CD4-positive, alpha-beta T cell treated with Interleukin-15 for 1 hour (primary cell): ENCODE measurements around the gene KATNAL1.

Experiments
- DNase-seq: peaks from one replicate; pipeline ENCODE4 v3.0.0-alpha.2; 2020

Gene KATNAL1

DNA sequence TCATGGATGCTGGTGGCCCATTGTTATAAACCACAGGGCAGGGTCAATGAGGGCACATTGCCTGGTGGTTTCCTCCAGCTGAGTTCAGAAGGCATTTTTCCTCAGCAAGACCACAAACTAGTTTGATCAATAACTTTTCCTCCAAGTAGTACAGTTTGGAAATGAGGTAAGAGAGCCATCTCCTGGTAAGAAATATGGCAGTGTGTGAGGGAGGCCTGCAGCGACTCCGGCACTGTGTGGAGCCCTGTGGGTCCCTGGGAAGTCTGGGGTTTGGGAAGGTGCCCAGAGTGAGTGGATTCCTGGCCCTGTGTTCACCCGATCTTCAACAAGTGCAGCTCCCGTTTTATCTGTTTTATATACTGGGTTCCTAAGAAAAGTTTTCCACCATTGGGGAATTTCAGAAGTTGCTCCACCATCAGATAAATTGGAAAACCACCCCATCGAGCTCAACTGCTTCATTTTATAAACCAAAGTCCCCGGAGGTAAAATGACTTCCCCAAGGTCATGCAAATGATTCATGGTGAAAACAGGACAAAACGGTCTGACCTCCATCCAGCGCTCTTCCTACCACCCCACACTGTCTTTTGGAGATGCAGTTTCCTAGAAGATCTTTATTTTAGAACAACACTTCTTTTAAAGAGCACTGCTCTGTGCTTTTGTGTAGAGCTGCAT is 148.4 kb downstream of the KATNAL1 start:
- no peak for DNase-seq

DNA sequence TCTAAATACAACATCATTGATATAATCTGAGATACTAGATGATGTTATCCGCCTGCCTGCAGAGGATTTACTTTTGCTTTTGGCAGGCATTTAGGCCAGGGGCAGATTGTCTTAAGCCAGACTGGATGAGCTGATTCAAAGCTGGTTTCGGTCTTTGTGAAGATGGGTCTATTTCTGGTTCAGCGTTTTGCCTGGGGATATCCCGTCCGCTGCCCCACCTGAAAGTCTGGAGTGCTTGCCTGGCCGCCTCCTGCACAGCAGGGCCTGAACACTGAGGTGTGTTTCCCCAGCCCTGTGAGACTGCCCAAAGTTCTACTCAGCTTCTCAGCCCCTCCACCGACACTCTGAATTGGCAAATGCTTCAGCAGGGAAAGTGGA is 149.7 kb downstream of the KATNAL1 start:
- no peak for DNase-seq

DNA sequence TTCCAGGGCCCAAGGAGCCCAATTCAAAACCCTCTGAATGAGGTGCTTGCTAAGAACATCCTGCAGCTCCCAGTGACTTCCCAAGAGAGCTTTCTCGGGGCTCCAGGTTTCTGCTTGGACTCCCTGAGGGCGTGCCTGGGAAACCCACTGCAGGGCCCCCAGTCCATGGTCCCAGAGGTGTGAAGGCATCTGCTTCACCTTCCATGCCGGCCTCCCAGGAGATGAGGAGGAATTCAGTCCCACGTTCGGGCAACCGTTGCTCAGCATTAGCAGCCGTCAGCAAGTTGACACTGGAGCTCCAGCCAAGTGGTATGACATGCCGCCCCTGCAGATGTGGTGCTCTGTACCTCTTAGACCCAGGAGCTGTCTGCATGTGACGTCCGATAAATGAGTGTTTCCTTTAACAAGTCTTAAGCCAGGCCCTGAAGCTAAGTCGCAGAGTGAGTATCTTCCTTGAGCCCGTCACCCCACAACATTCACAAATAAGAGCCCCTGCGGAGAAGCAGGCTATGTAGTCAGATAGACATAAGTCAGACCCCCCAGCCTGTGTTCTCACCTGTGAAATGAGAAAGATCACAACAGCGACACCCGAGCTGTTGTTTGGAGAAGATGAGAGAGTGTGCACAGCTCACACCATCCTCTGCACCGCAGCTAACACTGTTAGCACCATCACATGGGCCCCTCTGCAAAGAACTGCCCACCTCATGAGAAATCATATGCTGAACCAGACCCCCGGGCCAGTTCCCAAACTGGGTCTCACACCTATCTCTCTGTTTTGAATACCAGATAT is 150.3 kb downstream of the KATNAL1 start:
- no peak for DNase-seq

DNA sequence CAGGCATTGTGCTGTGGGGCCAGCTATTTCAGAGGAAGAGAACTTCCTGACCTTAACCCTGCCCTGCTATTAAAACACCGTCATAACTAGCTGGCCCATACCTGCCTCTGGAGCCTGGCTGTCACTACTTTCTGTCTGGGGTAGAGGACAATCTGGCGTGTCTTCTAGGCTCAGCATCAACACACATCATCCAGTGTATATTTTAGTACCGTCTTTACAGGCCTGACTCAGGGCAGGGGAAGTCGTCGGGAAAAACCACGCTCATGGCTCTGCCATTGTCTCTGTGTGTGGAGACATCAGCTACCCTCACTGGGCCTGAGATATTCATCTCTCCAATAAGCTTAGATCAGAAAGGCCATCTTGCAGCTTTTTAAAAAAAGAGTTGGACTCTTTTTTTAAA is 151.1 kb downstream of the KATNAL1 start:
- no peak for DNase-seq

DNA sequence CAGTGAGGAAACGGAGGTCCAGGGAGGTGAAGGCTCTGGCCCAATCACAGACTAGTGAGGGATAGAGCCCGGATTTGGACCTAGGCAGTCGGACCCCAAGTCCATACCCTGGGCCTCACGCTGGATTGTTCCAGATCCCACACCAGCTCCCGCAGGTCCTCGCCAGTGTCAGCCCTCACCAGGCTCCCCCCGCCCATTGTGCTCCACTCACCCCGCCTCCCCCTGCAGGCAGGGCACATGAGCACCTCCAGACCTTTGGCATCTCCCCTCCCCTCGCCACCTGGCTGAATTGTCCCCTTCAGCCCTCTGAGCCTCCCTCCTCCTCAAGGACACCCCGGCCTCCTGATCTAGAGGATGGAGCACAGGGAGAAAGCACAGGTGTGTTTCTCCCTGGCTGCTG is 152.4 kb downstream of the KATNAL1 start:
- no peak for DNase-seq

DNA sequence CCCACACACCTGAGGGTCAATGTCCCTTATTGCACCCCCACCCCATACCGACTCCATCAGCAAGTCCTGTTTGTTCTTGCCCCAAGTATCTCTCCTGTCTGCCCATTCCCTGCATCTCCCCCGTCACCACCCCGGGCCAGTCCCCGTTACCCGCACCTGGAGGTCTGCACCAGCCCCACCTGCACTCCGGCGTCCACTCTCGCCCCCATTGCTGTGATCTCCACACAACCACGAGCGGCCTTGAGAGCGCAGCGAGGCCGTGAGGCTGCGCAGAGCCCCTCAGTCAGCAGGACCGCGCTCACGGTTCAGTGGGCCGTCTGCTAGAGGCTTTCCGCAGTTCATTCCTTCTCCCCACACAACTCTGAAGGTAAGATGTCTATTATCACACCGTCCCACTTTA is 152.8 kb downstream of the KATNAL1 start:
- no peak for DNase-seq

DNA sequence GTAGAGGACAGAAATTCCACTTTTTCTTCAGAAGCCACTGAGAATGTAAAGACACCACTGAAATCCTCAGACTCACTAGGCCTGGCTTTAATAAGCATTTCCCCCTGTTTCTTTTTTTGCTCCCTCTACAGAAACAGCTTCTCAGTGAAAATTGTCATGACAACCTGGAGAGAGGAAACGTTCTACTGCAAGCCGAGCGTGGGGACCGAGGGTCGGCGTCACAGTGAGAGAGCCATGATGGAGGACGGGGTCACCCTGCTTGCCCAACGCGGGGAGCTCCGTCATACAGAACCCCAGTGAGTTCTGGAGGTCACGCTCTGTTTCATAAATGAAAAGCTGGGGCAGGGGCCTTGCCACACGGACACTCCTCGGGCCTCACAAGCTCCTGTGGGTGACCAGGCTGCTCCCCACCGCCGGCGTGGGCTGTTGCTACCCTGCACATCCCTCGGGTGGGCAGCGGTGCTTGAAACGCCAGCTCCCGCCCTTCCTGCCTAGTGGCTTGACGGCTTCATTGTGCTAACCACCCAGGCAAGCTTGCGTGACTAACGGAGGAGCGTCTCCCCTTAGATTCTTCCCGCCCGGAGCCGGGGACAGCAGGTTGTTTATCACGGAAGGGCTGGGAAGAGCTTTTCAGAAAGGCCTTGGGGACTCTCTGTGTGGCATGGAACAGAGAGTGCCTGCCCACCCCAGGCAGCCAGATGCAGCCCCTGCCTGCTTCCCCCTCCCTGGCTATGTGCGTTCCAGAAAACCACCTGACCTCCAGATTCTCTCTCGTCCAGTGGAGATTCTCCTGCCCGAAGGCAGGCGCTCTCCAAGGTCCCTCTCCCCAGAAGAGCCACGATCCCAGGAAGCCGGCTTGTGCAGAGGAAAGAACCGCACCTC is 153.6 kb downstream of the KATNAL1 start:
- DNase-seq, result no peak
